GM10248 (cell line): ENCODE measurements around the gene ST7.

Experiments used
- CTCF ChIA-PET: fragments of 300-600 bp; sonication (Branson Sonifier 250); formaldehyde crosslinking; extraction: SDS; loops from one replicate; lab custom pipeline; 2021; ENCODE audit warnings: antibody characterized with exemption; lab: Yijun Ruan, JAX
- POLR2A ChIA-PET: fragments of 350-650 bp; sonication (Branson Sonifier 250); formaldehyde crosslinking; extraction: SDS; loops from one replicate; lab custom pipeline; 2020; ENCODE audit warnings: antibody characterized with exemption; lab: Yijun Ruan, JAX
- DNase-seq: peaks from one replicate; pipeline ENCODE4 v3.0.0; 2012; ENCODE audit errors: extremely low spot score
- CTCF ChIP-seq: IDR thresholded peaks from 2 replicates; pipeline ENCODE4 v1.5.1; 2012; ENCODE audit warnings: mild to moderate bottlenecking, low read depth; ENCODE audit errors: extremely low read depth, missing control alignments, control extremely low read depth

ST7 gene

GRCh38 chr7:117019786-117020590 is 66.7 kb downstream of the ST7 start:
- ChIA-PET POLR2A (no interaction called here), CTCF (interaction anchor here (1.1 to 8.5 kb wide), 7 partner anchors 10 to 89 kb away, joined by 3 to 74 read pairs (median 4); no protein-coding TSS in a partner anchor)

GRCh38 chr7:117020591-117020973 is 67.3 kb downstream of the ST7 start:
- no peak for TF ChIP-seq CTCF
- DNase-seq = no peak
- ChIA-PET CTCF (interaction anchor here (1.7 to 8.5 kb wide), 3 partner anchors 11 to 62 kb away, joined by 4 to 74 read pairs (median 7); no protein-coding TSS in a partner anchor), POLR2A (no interaction called here)

More at GRCh38 chr7:117019786-117020590, 66.7 kb downstream of the ST7 start:
- TF ChIP-seq CTCF = no peak
- DNase-seq = no peak

GRCh38 chr7:117021366-117021765 is 68.1 kb downstream of the ST7 start:
- DNase-seq = no peak
- ChIA-PET POLR2A (no interaction called here), CTCF (interaction anchor here (1.2 to 8.5 kb wide), 5 partner anchors 12 to 106 kb away, joined by 3 to 74 read pairs (median 4); no protein-coding TSS in a partner anchor)
- TF ChIP-seq CTCF = no peak

- TF ChIP-seq CTCF = no peak
- ChIA-PET CTCF (interaction anchor here (1.2 to 8.5 kb wide), 5 partner anchors 12 to 105 kb away, joined by 3 to 74 read pairs (median 3); no protein-coding TSS in a partner anchor), POLR2A (no interaction called here)
- DNase-seq = no peak
Measured at GRCh38 chr7:117021986-117022385, 68.7 kb downstream of the ST7 start.

- DNase-seq = peak; percentile 23
- TF ChIP-seq CTCF = no peak
- ChIA-PET CTCF (interaction anchor here (1.6 to 8.5 kb wide), 3 partner anchors 10 to 14 kb away, joined by 6 to 74 read pairs (median 14); no protein-coding TSS in a partner anchor), POLR2A (no interaction called here)
Measured at GRCh38 chr7:117023325-117023854, 70.1 kb downstream of the ST7 start.

- ChIA-PET POLR2A (no interaction called here), CTCF (interaction anchor here (0.8 to 8.5 kb wide), 4 partner anchors 9 to 94 kb away, joined by 3 to 74 read pairs (median 4); no protein-coding TSS in a partner anchor)
- no peak for DNase-seq
- no peak for TF ChIP-seq CTCF
Measured at GRCh38 chr7:117024811-117025210, 71.5 kb downstream of the ST7 start.
